Stimulated activated CD4-positive, alpha-beta T cell treated with anti-CD3 and anti-CD28 coated beads, TNF-alpha, amount 100 ng/mL, for 4 hours (primary cell): ENCODE results near the gene IGFBP3.

Experiments used
- DNase-seq, 3 experiments: peaks; one replicate each; pipeline ENCODE4 v3.0.0-alpha.2; 2020; ENCODE audit warnings: low read depth in 3 of 3

The IGFBP3 gene

GRCh38 chr7:45892407-45893035, 28.6 kb downstream of the IGFBP3 start:
- no peak for DNase-seq

GRCh38 chr7:45891462-45892402, 29.3 kb downstream of the IGFBP3 start:
- no peak for DNase-seq

- no peak for DNase-seq
Observed at GRCh38 chr7:45890902-45891461, 30.1 kb downstream of the IGFBP3 start.

GRCh38 chr7:45890125-45890901, 30.8 kb downstream of the IGFBP3 start:
- no peak for DNase-seq

- no peak for DNase-seq
Observed at GRCh38 chr7:45889367-45890067, 31.6 kb downstream of the IGFBP3 start.

- DNase-seq: no peak
Observed at GRCh38 chr7:45888993-45889366, 32.1 kb downstream of the IGFBP3 start.

- no peak for DNase-seq
Observed at GRCh38 chr7:45888185-45888992, 32.7 kb downstream of the IGFBP3 start, which contains the start of gene IGFBP1. Gene IGFBP1, plus strand, starts transcription at chr7:45888488. Its CDS starts 165 bp downstream, at chr7:45888653.

GRCh38 chr7:45886931-45887667, 34.0 kb downstream of the IGFBP3 start:
- no peak for DNase-seq

- DNase-seq: no peak
Observed at GRCh38 chr7:45885264-45885882, 35.7 kb downstream of the IGFBP3 start.

GRCh38 chr7:45884136-45884535, 36.9 kb downstream of the IGFBP3 start:
- DNase-seq: no peak

GRCh38 chr7:45882465-45882810, 38.6 kb downstream of the IGFBP3 start:
- DNase-seq: no peak

- no peak for DNase-seq
Observed at GRCh38 chr7:45881759-45882464, 39.2 kb downstream of the IGFBP3 start.

GRCh38 chr7:45881280-45881758, 39.8 kb downstream of the IGFBP3 start:
- DNase-seq: no peak

- DNase-seq: no peak
Observed at GRCh38 chr7:45880433-45880860, 40.6 kb downstream of the IGFBP3 start.

- DNase-seq: no peak
Observed at GRCh38 chr7:45878457-45879144, 42.5 kb downstream of the IGFBP3 start.

GRCh38 chr7:45876519-45876918, 44.6 kb downstream of the IGFBP3 start:
- no peak for DNase-seq

GRCh38 chr7:45874408-45875131, 46.5 kb downstream of the IGFBP3 start:
- no peak for DNase-seq
